Testis (tissue), 2 donors: ENCODE data around the gene TREH.

Source experiments
- POLR2A ChIP-seq: fragments of 450-650 bp; IDR thresholded peaks from one replicate; pipeline ENCODE4 v1.6.1; 2017; ENCODE audit warnings: antibody characterized with exemption, mild to moderate bottlenecking, moderate library complexity
- TF ChIP-seq, protein P1 (sequence below), 3 experiments: fragments of 450-650 bp in 2 of 3; fragments of 200-600 bp in 1 of 3; sonication (generic) in 1 of 3; IDR thresholded peaks; one replicate each; pipeline ENCODE4 v1.5.1; 2016 to 2019; ENCODE audit warnings: antibody characterized with exemption in 3 of 3, mild to moderate bottlenecking in 2 of 3, moderate library complexity in 1 of 3

DNA sequence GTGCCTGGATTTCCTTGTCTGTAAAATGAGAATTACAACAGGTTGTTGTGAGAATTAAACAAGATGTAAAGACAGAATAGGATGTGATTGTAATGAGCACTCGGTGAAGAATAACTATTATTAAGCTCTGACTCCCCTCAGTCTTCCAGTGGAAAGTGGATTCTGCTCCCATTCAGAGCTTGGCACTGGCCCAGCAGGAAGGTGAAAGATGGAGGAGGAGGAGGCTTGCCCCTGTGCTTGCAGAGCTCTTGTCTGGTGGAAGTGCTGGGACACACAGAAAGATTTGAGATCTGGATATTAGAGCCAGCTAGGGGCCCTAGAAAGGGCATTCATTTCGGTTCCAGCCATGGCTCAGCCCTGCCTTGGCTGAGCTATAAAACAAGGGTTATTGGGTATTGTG, 43.8 kb downstream of the TREH start:
- no peak for TF ChIP-seq POLR2A
- TF ChIP-seq, protein P1, sequence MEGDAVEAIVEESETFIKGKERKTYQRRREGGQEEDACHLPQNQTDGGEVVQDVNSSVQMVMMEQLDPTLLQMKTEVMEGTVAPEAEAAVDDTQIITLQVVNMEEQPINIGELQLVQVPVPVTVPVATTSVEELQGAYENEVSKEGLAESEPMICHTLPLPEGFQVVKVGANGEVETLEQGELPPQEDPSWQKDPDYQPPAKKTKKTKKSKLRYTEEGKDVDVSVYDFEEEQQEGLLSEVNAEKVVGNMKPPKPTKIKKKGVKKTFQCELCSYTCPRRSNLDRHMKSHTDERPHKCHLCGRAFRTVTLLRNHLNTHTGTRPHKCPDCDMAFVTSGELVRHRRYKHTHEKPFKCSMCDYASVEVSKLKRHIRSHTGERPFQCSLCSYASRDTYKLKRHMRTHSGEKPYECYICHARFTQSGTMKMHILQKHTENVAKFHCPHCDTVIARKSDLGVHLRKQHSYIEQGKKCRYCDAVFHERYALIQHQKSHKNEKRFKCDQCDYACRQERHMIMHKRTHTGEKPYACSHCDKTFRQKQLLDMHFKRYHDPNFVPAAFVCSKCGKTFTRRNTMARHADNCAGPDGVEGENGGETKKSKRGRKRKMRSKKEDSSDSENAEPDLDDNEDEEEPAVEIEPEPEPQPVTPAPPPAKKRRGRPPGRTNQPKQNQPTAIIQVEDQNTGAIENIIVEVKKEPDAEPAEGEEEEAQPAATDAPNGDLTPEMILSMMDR (IDR thresholded peaks at IDR 0.05): no peak
